CD4-positive, alpha-beta memory T cell (primary cell): Measurements from ENCODE around the gene DTHD1. TPM values are rescaled to one million over a fixed set of nuclear protein-coding genes. Genes with fewer than 3 reads are reported as not detected.

Experiments used
- CTCF ChIA-PET: fragments of 350-600 bp; sonication (Branson Sonifier 250); formaldehyde crosslinking; loops from one replicate; lab custom pipeline; 2021; ENCODE audit warnings: inconsistent platforms; ENCODE audit not compliant: partially characterized antibody; lab: Charles Lee
- POLR2A ChIA-PET: fragments of 350-600 bp; sonication (Branson Sonifier 250); formaldehyde crosslinking; loops from one replicate; lab custom pipeline; 2021; ENCODE audit not compliant: partially characterized antibody; lab: Charles Lee
- DNase-seq, 5 donors: peaks; one replicate each; pipeline versions ENCODE4 v3.0.0 to v3.0.0-alpha.2; 2020 to 2022; ENCODE audit warnings: mixed read lengths in 1 of 5
- H3K27ac ChIP-seq: one replicate; pipeline ENCODE4 v1.7.0; 2013; ENCODE audit warnings: low read depth, low read length
- H3K27me3 ChIP-seq: 2 replicates; pipeline ENCODE4 v1.7.0; 2013; ENCODE audit warnings: mild to moderate bottlenecking, low read length, moderate library complexity; ENCODE audit not compliant: insufficient read depth
- H3K36me3 ChIP-seq: 2 replicates; pipeline ENCODE4 v1.7.0; 2013; ENCODE audit warnings: mild to moderate bottlenecking, low read length, moderate library complexity; ENCODE audit not compliant: insufficient read depth
- H3K4me1 ChIP-seq: 2 replicates; pipeline ENCODE4 v1.7.0; 2013; ENCODE audit warnings: mild to moderate bottlenecking, low read length, moderate library complexity; ENCODE audit not compliant: insufficient read depth
- H3K4me3 ChIP-seq, 2 donors: one replicate each; pipeline ENCODE4 v1.7.0; 2013; ENCODE audit warnings: low read length in 2 of 2, mild to moderate bottlenecking in 1 of 2
- H3K9me3 ChIP-seq, 2 donors: one replicate each; pipeline ENCODE4 v1.7.0; 2013; ENCODE audit warnings: low read length in 2 of 2, control low read depth in 1 of 2; ENCODE audit not compliant: control insufficient read depth in 1 of 2
- H3K27ac Mint-ChIP-seq, 7 donors: one replicate each; pipeline ENCODE4 v1.8.0; 2020 to 2021; ENCODE audit warnings: mixed read lengths in 7 of 7, mild to moderate bottlenecking in 6 of 7, inconsistent platforms in 3 of 7, moderate library complexity in 3 of 7
- H3K27me3 Mint-ChIP-seq, 2 donors: one replicate each; pipeline ENCODE4 v1.8.0; 2020 to 2021; ENCODE audit warnings: mixed read lengths in 2 of 2
- H3K36me3 Mint-ChIP-seq, 2 donors: one replicate each; pipeline ENCODE4 v1.8.0; 2020 to 2021; ENCODE audit warnings: mixed read lengths in 2 of 2, inconsistent platforms in 1 of 2, mild to moderate bottlenecking in 1 of 2
- H3K4me1 Mint-ChIP-seq, 4 donors: one replicate each; pipeline ENCODE4 v1.8.0; 2020 to 2021; ENCODE audit warnings: mixed read lengths in 4 of 4, mild to moderate bottlenecking in 1 of 4
- H3K4me3 Mint-ChIP-seq, 8 donors: one replicate each; pipeline ENCODE4 v1.8.0; 2020 to 2021; ENCODE audit warnings: mixed read lengths in 8 of 8, mild to moderate bottlenecking in 7 of 8, moderate library complexity in 6 of 8, inconsistent platforms in 3 of 8
- H3K9me3 Mint-ChIP-seq, 8 donors: one replicate each; pipeline ENCODE4 v1.8.0; 2020 to 2021; ENCODE audit warnings: mixed read lengths in 8 of 8, mild to moderate bottlenecking in 5 of 8, inconsistent platforms in 3 of 8, moderate library complexity in 1 of 8
- intact Hi-C: fragments of 100-400 bp; cut with micrococcal nuclease; formaldehyde crosslinking; loops from one replicate; pipeline ENCODE4 v1.15.1; 2023
- polyA plus RNA-seq, 2 donors: library from polyadenylated mRNA; unstranded; fragments of 300-500 nt; fragmentation: Illumina TruSeq; gene quantifications; one replicate each; pipeline ENCODE4 v1.2.3, GENCODE V29; 2021
- total RNA-seq, 2 experiments: library from RNA; stranded (reverse); gene quantifications; one replicate each; pipeline ENCODE4 v1.2.3, GENCODE V29; 2021

DTHD1 gene
- total and polyA plus RNA-seq, 4 experiments from 2014 or later, result 0.16 to 1.4 (median 1.2) TPM; not detected in 1

DNA sequence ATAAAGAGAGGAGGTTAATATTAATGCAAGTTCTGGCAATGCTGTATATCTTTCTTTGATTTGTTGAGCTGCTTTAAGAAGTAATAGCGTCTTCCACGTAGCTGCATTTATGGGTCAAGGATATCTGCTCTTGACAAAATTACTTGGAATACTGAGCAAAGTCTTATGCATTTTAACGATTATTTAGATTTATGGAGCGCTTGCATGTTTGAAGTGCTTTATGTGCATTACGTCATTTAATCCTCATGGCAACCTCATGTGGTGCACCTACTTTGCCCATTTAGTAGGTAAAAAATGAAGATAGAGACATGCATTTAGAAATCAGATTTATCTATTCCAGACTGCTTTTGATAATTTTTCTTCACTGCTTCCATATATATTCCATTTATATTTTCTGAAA is 46.0 kb downstream of the DTHD1 start:
- no peaks in the 10 kb centered on the region for H3K36me3 ChIP-seq
- peaks cover 34% of the 10 kb centered on the region for H3K4me1 ChIP-seq
- H3K27me3 Mint-ChIP-seq, result no peaks in the 10 kb centered on the region
- no peaks in the 10 kb centered on the region for H3K9me3 ChIP-seq
- ChIA-PET POLR2A (interaction anchor here (1.0 to 3.0 kb wide), 2 partner anchors 84 to 111 kb away, joined by 3 to 32 read pairs; partner anchors contain the start of gene ARAP2), CTCF (interaction anchor here (1.0 to 3.8 kb wide), 3 partner anchors 41 to 83 kb away, joined by 3 to 23 read pairs (median 3); partner anchors contain the start of gene ARAP2)
- H3K4me3 Mint-ChIP-seq, result peak overlapping the region in 1 of 8 donors; percentile 2
- H3K36me3 Mint-ChIP-seq, result no peaks in the 10 kb centered on the region
- no peaks in the 10 kb centered on the region for H3K27me3 ChIP-seq
- H3K4me3 ChIP-seq, result no peak overlapping the region
- H3K9me3 Mint-ChIP-seq, result no peaks in the 10 kb centered on the region
- no peak for DNase-seq
- no peak overlapping the region for H3K27ac ChIP-seq
- peaks cover 29 to 50% (median 37%) of the 10 kb centered on the region in 4 donors for H3K4me1 Mint-ChIP-seq
- intact Hi-C loops, result no loop called here
- H3K27ac Mint-ChIP-seq, result peak overlapping the region in 1 of 7 donors; percentile 57

DNA sequence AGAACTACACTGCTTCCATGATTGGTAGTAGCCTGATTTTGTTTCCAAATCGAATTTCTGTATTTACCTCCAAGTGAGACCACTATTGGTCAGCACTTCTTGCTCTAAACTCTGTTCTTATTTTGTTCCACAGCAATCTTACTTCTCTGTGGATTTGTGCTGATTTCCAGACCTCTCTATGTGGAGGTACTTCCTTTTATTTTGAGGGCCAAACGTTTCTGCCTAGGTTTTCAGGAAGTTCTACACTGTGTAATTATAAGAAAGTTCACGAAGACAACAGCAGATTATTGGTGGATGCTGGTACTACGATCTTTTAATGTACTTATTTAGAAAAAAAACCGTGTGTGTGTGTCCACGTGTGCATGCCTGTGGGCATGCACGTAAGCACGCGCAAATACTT is 46.7 kb downstream of the DTHD1 start:
- intact Hi-C loops, result no loop called here
- Histone ChIP-seq H3K9me3 (no peaks in the 10 kb centered on the region), H3K27ac (no peak overlapping the region), H3K36me3 (no peaks in the 10 kb centered on the region), H3K4me3 (no peak overlapping the region), H3K27me3 (no peaks in the 10 kb centered on the region), H3K4me1 (peaks cover 30% of the 10 kb centered on the region)
- Mint-ChIP-seq H3K9me3 (no peaks in the 10 kb centered on the region), H3K36me3 (no peaks in the 10 kb centered on the region), H3K4me3 (no peak overlapping the region), H3K4me1 (peaks cover 23 to 44% (median 30%) of the 10 kb centered on the region in 4 donors), H3K27me3 (no peaks in the 10 kb centered on the region), H3K27ac (no peak overlapping the region)
- ChIA-PET CTCF (interaction anchor here (0.7 to 1.8 kb wide), 2 partner anchors 21 to 72 kb away, joined by 3 to 4 read pairs; no protein-coding TSS in a partner anchor), POLR2A (interaction anchor here (1.3 kb wide), 1 partner anchor 73 kb away, joined by 4 read pairs; no protein-coding TSS in a partner anchor)
- DNase-seq, result no peak

DNA sequence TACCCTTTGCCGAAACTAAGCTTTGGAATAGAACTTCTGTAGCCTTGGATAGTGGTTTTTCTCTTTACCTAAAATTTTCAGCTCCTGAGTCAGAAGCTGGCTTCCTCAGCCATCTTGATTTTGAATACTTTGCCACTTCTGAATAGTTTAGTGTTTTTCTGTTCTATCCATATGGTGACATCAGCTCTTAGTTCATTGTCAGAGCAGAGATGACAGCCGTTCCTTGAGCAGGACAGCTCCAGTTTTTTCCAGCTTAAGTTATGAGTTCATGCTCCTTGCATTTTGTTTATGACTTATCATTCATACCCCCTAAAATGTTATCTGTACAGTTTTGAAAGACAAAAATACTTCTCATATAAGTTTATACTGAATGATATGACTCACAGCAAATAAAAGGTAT is 47.8 kb downstream of the DTHD1 start:
- no peak overlapping the region for H3K4me3 ChIP-seq
- no peaks in the 10 kb centered on the region for H3K36me3 Mint-ChIP-seq
- H3K4me3 Mint-ChIP-seq, result no peak overlapping the region
- H3K9me3 Mint-ChIP-seq, result no peaks in the 10 kb centered on the region
- H3K27me3 Mint-ChIP-seq, result no peaks in the 10 kb centered on the region
- CTCF ChIA-PET, result interaction anchor here (1.0 to 1.8 kb wide), 2 partner anchors 10 to 71 kb away, joined by 3 to 4 read pairs; no protein-coding TSS in a partner anchor
- no peak overlapping the region for H3K27ac Mint-ChIP-seq
- H3K27ac ChIP-seq, result no peak overlapping the region
- H3K9me3 ChIP-seq, result no peaks in the 10 kb centered on the region
- H3K27me3 ChIP-seq, result no peaks in the 10 kb centered on the region
- intact Hi-C loops, result no loop called here
- POLR2A ChIA-PET, result interaction anchor here (1.2 to 1.3 kb wide), 2 partner anchors 44 to 74 kb away, joined by 4 to 5 read pairs; no protein-coding TSS in a partner anchor
- peaks cover 20 to 38% (median 23%) of the 10 kb centered on the region in 4 donors for H3K4me1 Mint-ChIP-seq
- no peaks in the 10 kb centered on the region for H3K36me3 ChIP-seq
- H3K4me1 ChIP-seq, result peaks cover 25% of the 10 kb centered on the region
- DNase-seq, result no peak

DNA sequence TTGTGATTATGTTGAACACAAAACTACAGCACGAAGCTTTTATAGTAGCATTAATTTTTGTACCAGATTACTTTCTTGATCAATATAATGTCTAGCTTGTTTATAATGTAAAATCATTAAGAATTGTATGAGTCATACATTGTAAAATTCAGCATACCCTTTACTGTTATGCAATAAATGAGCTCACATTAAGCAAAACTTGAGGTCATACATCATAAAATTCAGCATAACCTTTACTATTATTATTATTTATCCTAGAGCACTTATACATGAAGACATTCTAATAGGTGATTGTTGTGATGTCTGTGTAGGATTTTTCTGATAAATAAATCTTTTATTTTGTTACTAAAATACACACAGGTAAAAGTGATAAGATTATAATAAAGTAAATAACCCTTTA is 49.4 kb downstream of the DTHD1 start:
- no peaks in the 10 kb centered on the region for H3K27me3 ChIP-seq
- no peaks in the 10 kb centered on the region for H3K9me3 ChIP-seq
- H3K27me3 Mint-ChIP-seq, result no peaks in the 10 kb centered on the region
- peaks cover 9% of the 10 kb centered on the region for H3K4me1 ChIP-seq
- H3K36me3 ChIP-seq, result no peaks in the 10 kb centered on the region
- H3K27ac ChIP-seq, result no peak overlapping the region
- intact Hi-C loops, result no loop called here
- H3K4me3 ChIP-seq, result no peak overlapping the region
- CTCF ChIA-PET, result interaction anchor here (4.1 kb wide), 1 partner anchor 69 kb away, joined by 19 read pairs; no protein-coding TSS in a partner anchor
- H3K27ac Mint-ChIP-seq, result no peak overlapping the region
- DNase-seq, result no peak
- no peak overlapping the region for H3K4me3 Mint-ChIP-seq
- POLR2A ChIA-PET, result no interaction called here
- H3K9me3 Mint-ChIP-seq, result no peaks in the 10 kb centered on the region
- H3K36me3 Mint-ChIP-seq, result no peaks in the 10 kb centered on the region
- peaks cover 9 to 25% (median 11%) of the 10 kb centered on the region in 4 donors for H3K4me1 Mint-ChIP-seq

DNA sequence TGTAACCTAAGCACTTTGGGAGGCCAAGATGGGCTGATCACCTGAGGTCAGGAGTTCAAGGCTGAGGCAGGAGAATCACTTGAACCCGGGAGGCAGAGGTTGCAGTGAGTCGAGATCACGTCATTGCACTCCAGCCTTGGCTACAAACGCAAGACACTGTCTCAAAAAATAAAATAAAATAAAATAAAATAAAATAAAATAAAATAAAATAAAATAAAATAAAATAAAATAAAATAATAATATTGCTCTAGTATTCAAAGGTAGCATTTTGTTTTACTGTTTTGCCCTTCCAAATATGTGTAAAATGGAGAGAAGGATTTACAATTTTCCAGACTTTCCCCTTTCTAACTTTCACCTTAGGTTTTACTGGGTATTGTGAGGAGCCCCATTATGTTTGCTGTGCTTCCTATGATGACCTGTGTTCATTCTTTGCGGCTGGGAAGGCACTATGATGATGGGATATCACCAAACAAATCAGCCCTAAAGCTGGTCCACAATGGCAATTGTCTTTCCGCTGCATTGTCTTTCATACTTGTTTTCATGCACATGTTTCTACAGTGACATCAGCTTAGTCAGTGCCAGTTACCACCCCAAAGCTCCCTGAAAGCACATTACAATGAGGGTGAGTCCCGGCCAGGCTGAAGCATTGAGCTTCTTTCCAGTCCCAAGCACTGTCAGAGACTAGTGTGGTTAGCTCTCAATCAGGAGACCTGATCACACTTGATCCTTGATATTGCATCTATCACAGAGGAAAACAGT is 50.8 kb downstream of the DTHD1 start:
- Mint-ChIP-seq H3K36me3 (no peaks in the 10 kb centered on the region), H3K27me3 (no peaks in the 10 kb centered on the region), H3K4me3 (no peak overlapping the region), H3K27ac (no peak overlapping the region), H3K9me3 (no peaks in the 10 kb centered on the region), H3K4me1 (peaks cover 11 to 20% (median 15%) of the 10 kb centered on the region in 4 donors)
- H3K4me1 ChIP-seq, result peaks cover 12% of the 10 kb centered on the region
- no peaks in the 10 kb centered on the region for H3K36me3 ChIP-seq
- no peaks in the 10 kb centered on the region for H3K27me3 ChIP-seq
- ChIA-PET POLR2A (interaction anchor here (1.2 kb wide), 1 partner anchor 88 kb away, joined by 7 read pairs; the partner anchor contains the start of gene ARAP2), CTCF (interaction anchor here (1.1 to 4.1 kb wide), 5 partner anchors 13 to 87 kb away, joined by 3 to 19 read pairs (median 4); partner anchors contain the start of gene ARAP2)
- intact Hi-C loops, result no loop called here
- no peak overlapping the region for H3K27ac ChIP-seq
- H3K9me3 ChIP-seq, result no peaks in the 10 kb centered on the region
- no peak overlapping the region for H3K4me3 ChIP-seq
- no peak for DNase-seq

DNA sequence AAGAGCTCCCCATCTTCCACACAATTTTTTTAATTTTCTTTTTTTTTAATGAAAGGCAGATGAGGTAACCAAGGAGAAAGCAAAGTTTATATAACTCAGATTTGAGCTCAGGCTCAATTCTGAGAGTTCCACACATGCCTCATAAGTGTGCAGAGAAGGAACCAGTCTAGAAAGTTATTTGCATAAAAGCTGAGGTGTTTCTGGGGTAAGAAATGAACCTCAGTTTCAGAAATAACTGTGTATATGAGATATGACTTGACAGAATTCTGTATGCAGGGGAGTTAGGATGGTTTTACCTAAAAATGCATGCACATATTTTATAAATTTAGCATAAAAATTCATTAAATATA is 51.3 kb downstream of the DTHD1 start:
- intact Hi-C loops, result no loop called here
- Mint-ChIP-seq H3K36me3 (no peaks in the 10 kb centered on the region), H3K27ac (no peak overlapping the region), H3K4me3 (no peak overlapping the region), H3K9me3 (no peaks in the 10 kb centered on the region), H3K4me1 (peaks cover 13 to 20% (median 14%) of the 10 kb centered on the region in 4 donors), H3K27me3 (no peaks in the 10 kb centered on the region)
- no peak overlapping the region for H3K27ac ChIP-seq
- H3K27me3 ChIP-seq, result no peaks in the 10 kb centered on the region
- ChIA-PET CTCF (interaction anchor here (1.1 to 4.1 kb wide), 6 partner anchors 14 to 90 kb away, joined by 3 to 19 read pairs (median 4); partner anchors contain the start of gene ARAP2), POLR2A (interaction anchor here (1.2 kb wide), 1 partner anchor 89 kb away, joined by 7 read pairs; the partner anchor contains the start of gene ARAP2)
- no peak overlapping the region for H3K4me3 ChIP-seq
- H3K9me3 ChIP-seq, result no peaks in the 10 kb centered on the region
- peaks cover 16% of the 10 kb centered on the region for H3K4me1 ChIP-seq
- H3K36me3 ChIP-seq, result no peaks in the 10 kb centered on the region
- no peak for DNase-seq
